MV-4-11 (cell line): Measurements from ENCODE around the gene MX1.
A peak's percentile ranks its signal among the peaks of the same experiment; 100 is the strongest.
"Not testable (repeated sequence)": the region's sequence is repeated elsewhere in the genome, so short reads cannot be mapped to it uniquely, and the experiment has no call there.

Experiments used
- DNase-seq: peaks from one replicate; lab custom pipeline; 2025; lab: John Stamatoyannopoulos, UW

MX1 gene

GRCh38 chr21:41407541-41408460 lies 18.2 kb upstream of the MX1 start:
- DNase-seq, result no peak

DNA sequence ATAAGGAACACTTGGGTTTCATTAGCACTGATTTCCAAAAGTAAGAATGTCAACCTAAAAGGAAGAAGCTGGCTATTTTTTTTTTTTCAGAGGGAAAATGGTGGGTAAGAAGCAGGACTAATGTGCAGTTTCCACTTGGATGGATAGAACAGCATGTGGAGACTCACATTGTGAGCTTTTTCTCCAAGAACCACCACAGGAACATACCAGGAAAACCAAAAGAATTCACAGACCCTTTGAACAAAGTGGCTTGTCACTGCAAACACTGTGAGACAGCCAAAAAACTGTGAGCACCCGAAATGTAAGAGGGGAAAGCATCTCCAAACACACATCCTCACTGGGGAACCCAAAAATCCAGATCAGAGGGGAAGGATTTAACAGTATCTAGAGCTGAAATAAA lies 15.7 kb upstream of the MX1 start:
- no peak for DNase-seq

DNA sequence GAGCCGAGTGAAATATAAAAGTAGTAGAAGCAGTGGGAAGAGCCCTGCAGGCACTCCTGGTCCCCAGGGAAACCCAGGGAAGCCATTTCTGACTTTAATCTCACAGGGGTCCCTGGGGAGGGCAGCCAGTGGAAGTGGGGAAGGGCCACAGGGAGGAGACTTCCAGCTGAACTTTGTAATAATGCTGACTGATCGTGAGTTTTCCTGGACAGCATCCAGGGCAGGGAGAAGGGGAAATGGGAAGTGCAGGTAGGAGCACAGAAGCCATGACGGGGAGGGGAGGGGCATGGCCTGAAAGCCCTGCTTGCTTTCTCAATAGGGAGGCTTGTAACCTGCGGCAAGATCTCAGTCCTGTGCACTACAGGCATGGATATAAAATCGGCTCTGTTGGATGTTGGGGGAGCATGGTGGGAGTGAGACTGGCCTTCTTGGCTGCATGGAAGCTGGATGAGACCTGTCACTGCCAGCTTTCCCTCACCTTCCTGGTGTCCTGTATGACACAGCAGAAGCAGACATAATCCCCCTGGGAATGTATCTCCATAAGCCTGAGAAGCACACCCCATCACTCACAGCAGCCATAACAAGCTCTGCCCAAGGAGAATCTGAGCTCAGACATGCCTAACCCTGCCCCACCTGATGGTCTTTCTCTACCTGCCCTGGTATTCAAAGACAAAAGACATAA lies 15.1 kb upstream of the MX1 start:
- no peak for DNase-seq

DNA sequence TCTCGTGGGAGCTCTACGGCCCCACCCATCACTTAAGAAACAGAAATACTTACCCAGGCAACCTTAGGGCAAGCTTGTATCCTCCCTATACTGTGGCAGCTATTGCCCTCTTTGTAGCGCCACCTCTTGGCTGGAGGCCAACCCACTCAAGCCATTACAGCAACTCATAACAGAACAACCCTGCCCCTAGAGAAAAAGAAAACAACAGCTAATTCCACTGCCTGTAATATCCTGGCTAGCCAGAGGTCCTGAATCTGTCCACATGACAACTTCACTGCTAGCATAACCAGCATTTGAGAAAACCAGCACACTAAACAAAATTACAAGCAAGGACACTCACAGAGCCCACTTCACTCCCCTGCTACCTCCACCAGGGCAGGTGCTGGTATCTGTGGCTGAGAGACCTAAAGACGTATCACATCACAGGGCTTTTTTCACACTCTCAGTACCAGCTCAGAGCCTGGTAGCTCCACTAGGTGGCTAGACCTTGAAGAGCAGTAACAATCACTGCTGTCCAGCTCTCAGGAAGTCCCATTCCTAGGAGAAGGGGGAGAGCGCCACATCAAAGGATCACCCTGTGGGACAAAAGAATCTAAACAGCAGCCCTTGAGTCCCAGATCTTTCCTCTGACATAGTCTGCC lies 14.5 kb upstream of the MX1 start:
- peak; percentile 14 for DNase-seq

GRCh38 chr21:41417505-41417904 lies 8.5 kb upstream of the MX1 start:
- DNase-seq, result not testable (repeated sequence)

DNA sequence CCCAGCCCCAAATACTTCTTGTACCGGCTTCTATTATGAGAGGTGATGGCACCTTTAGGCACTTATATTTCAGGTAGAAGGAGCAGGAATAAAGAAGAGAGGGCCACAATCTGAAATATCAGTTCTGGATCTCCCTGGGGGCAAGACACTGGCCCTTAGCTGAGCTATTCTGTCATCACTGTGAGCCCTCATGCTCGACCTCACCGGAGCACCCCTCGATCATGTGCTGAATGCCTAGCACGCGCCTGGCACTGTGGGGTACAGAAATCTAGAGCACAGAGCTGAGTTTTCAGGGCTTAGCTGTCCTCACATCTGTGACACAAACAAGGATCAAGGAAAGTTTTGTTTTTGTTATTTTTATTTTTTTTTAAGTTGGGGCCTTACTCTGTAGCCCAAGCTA lies 7.6 kb upstream of the MX1 start:
- DNase-seq, result no peak

DNA sequence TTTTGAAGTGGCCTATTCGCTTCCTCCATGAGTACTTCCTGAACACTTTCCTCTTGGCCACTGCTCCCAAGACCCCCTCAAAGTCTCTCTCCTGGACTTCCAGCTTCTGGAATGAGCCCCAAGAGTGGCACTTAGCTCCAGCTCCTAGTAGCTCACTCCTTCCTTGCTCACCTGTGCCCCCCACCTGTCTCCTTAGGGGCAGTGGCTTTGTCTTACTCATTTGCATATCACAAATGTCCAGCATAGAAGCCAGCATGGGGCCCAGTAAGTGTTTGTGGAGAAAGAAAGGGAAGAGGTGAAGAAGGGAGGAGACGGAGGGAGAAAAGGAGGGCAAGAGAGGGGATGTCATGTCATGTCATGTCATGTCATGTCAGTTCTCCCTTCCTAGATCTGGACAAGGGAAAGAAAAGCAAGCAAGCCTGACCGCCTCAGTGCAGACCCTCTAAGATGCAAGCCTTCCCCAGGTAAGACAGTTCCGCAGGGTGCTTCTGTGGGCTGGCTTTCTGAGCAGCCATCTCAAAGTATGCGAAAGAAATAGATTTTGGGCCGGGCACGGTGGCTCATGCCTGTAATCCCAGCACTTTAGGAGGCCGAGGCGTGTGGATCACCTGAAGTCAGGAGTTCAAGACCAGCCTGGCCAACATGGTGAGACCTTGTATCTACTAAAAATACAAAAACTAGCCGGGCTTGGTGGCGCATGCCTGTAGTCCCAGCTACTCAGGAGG lies 6.9 kb upstream of the MX1 start:
- no peak for DNase-seq

DNA sequence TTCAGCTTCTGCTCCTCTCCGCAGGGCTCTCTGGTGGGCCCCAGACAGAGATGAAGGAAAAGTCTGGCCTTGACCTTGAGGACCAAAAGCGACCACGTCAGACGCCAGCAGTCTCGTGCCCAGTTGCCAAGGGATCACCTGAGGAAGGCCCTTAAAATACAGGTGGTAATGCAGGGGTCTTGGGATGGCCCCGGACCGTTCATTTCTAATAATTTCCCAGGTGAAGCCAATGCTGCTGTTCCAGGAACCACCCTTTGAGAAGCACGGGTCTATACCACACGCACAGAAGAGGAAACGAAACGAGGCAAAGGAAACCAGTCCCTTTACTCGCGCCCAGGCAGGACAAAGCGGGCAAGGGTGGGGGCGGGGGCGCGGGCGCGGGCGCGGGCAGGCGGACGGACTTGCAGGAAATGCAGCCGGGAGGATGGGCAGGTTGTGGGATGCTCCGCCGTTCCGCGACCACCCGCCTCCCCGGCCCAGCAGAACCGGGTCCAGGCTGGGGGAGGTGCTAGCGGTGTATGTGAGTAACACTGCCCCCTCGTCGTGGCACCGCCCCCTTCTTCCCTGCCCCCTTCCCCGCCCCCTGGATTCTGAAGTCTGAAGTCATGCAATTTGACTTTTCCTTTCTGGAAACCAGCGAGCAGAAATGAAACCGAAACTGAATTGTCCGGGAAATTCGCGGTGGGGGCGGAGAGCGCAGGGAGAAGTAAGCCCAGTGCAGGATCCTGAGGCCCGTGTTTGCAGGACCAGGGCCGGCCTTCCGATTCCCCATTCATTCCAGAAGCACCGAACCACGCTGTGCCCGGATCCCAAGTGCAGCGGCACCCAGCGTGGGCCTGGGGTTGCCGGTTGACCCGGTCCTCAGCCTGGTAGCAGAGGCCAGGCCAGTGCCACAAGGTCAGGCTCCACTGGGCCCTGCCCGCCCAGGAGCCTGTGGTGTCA lies 5.8 kb upstream of the MX1 start:
- peak; percentile 81 for DNase-seq

DNA sequence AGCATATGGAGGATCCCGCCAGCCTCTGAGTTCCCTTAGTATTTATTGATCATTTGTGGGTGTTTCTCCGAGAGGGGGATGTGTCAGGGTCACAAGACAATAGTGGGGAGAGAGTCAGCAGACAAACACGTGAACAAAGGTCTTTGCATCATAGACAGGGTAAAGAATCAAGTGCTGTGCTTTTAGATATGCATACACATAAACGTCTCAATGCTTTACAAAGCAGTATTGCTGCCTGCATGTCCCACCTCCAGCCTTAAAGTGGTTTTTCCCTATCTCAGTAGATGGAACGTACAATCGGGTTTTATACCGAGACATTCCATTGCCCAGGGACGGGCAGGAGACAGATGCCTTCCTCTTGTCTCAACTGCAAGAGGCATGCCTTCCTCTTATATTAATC lies 5.0 kb upstream of the MX1 start:
- not testable (repeated sequence) for DNase-seq

- no peak for DNase-seq
Observed at GRCh38 chr21:41422546-41423304, 3.3 kb upstream of the MX1 start.

DNA sequence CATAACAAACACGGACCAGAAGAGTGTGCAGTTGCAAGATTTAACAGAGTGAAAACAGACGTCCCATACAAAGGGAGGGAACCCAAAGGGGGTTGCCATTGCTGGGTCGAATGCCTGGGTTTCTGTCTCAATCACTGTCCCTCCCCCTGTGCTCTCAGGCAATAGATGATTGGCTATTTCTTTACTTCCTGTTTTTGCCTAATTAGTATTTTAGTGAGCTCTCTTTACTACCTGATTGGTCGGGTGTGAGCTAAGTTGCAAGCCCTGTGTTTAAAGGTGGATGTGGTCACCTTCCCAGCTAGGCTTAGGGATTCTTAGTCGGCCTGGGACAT lies 2.8 kb upstream of the MX1 start:
- peak; percentile 16 for DNase-seq

- DNase-seq, result no peak
Observed at GRCh38 chr21:41425588-41425953, 468 bp upstream of the MX1 start.

- no peak for DNase-seq
Observed at GRCh38 chr21:41426676-41427404, 801 bp downstream of the MX1 start.

- DNase-seq, result no peak
Observed at GRCh38 chr21:41427556-41427955, 1.5 kb downstream of the MX1 start.

- no peak for DNase-seq
Observed at GRCh38 chr21:41428311-41428710, 2.3 kb downstream of the MX1 start.

- DNase-seq, result no peak
Observed at GRCh38 chr21:41428847-41429246, 2.8 kb downstream of the MX1 start.

- DNase-seq, result no peak
Observed at GRCh38 chr21:41429305-41429704, 3.3 kb downstream of the MX1 start.

DNA sequence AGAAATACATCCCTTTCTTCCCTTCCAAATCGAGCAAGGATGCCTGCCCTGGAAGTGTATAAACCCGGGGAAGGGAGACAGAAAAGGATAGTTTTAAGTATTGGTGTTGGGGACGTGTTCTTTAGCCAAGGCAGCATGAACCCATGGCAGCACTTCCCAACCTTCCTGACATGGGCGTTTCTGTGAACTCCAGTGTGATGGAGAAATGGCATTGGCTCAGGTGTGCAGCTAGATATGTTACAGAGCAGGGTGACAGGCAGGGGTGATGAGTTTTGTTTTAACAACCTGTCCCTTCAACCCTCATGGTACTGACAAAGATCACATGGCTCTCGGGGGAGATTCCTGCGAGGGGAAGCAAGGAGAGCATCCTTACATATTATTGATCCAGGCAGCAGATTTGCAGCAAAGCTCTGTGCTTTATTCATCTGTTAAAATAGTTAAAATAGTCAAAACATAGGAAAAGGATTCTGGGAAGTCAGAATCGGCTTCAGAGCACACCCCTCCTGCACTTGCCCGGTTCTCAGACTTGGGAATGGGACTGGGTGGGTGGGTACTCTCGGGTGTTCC lies 4.0 kb downstream of the MX1 start:
- no peak for DNase-seq

GRCh38 chr21:41431788-41432548 lies 5.9 kb downstream of the MX1 start:
- DNase-seq, result no peak
